CD4-positive, alpha-beta T cell treated with Interferon alpha-2 for 1 hour (primary cell): ENCODE measurements around the gene CENPT.

Experiments
- DNase-seq, 2 donors: peaks; one replicate each; pipeline ENCODE4 v3.0.0-alpha.2; 2020 to 2022

Gene CENPT

DNA sequence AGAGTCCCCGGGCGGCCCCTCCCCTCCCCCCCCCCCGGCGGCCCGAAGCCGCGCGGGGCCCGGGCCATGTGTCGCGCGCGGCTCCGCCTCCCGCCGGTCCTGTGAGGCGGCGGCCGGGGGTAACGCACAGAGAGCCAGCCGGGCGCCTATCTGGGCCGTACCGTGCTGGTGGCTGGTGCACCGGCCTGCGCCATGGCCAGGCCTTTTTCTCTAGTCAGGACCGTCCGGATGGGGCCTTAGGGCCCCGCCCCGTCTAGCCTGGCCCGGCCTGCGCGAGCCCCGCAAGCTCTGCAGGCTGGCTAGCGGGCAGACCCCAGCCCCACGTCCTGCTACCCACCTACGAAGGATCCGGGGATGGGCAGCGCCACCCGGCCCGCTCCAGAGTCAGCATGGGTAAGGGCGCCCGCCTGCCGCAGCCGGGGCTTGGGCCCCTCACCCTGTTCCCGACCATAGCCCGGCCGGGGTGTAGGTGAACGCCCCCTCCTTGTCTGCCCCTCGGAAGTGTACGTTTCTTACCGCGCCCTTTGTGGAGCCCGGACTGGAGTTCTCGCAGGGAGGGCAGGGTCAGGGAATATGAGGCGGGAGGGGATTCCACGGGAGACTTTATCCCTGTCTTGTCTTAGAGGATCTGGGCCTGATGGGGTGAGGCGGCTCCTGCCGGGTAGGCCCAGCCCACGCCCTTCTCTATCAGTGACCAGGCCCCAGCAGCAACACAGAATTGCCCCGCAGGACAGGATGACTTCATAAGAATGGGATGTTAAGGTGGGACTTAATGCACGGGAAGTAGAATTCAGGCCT lies at the start of gene CENPT:
Gene CENPT, minus strand, starts transcription at position 630 of the 798 bp plus-strand sequence. CDS start 13,834 bp downstream, outside the sequence.
- DNase-seq = no peak

DNA sequence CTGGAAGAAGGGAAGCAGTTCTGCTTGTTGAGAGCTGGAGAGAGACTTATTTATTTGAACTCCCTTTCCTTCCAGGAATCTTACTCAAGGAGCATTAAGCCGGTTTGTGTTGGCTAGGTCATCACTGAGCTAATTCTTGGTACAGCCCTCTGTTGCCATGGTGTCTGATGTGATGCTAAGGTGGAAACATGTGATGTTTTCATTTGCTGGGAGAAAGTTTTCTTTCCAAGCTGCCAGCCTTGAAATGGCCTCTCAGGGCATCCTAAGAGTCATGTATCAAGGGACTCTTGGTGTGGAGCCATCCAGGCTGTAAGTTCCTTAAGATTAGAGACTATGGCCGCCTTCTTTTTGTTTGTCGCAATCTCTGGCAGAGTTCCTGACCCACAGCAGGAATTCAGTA lies 49.7 kb upstream of the CENPT start:
- no peak for DNase-seq

GRCh38 chr16:67893743-67894399 lies 46.4 kb upstream of the CENPT start:
- peak in 1 of 2 donors; percentile 11 for DNase-seq

- peak; percentile 92 to 94 for DNase-seq
Measured at GRCh38 chr16:67892899-67893742, 45.6 kb upstream of the CENPT start, which contains the start of gene PSKH1. PSKH1 (plus strand) TSS chr16:67893254; CDS start chr16:67908750, 15,496 bp downstream.

GRCh38 chr16:67892375-67892774 lies 44.9 kb upstream of the CENPT start:
- DNase-seq = no peak

GRCh38 chr16:67888331-67888730 lies 40.8 kb upstream of the CENPT start:
- no peak for DNase-seq

GRCh38 chr16:67886387-67886786 lies 38.9 kb upstream of the CENPT start:
- DNase-seq = no peak

DNA sequence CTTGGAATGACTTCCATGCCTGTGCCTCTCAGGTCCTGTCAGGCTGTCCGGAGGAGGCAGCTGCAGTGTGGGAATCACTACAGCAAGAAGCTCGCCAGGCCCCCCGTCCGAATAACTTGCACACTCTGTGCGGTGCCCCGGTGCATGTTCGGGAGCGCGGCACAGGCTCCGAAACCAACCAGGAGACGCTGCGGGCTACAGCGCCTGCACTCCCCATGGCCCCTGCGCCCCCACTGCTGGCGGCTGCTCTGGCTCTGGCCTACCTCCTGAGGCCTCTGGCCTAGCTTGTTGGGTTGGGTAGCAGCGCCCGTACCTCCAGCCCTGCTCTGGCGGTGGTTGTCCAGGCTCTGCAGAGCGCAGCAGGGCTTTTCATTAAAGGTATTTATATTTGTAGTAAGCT lies 38.5 kb upstream of the CENPT start:
- no peak for DNase-seq

DNA sequence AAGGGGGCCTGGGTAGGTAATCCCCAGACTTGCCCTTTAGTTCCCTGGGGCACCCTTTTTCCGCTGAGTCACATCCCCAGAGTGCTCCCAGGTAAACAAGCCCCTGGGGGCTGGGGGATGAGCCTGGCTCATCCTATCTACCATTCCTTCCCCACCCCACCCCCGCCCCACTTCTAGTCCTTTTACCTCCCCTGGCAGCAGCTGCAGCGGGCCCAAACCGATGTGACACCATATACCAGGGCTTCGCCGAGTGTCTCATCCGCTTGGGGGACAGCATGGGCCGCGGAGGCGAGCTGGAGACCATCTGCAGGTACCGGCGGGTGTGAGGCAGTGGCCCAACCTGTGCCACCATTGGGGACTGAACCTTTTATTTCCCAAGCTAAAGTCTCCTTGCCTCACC lies 38.1 kb upstream of the CENPT start:
- DNase-seq = no peak

GRCh38 chr16:67884684-67885083 lies 37.2 kb upstream of the CENPT start, which contains the start of gene NRN1L:
NRN1L (plus strand) TSS chr16:67884885; CDS start chr16:67884904, 19 bp downstream.
- DNase-seq = no peak

DNA sequence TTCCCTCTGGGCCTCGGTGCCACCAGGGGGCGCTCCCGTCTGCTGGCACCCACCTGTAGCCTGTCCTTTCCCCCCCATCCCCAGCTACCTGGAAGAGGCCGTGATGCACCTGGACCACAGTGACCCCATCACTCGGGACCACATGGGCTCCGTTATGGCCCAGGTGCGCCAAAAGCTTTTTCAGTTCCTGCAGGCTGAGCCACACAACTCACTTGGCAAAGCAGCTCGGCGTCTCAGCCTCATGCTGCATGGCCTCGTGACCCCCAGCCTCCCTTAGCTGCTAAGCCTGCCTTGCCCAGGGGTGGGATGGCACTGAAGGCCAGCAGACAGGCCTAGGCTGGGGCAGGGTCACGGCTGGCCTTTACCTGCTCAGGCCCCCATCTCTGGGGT lies 36.4 kb upstream of the CENPT start:
- DNase-seq = peak; percentile 67 to 77

GRCh38 chr16:67883146-67883871 lies 35.8 kb upstream of the CENPT start:
- no peak for DNase-seq

DNA sequence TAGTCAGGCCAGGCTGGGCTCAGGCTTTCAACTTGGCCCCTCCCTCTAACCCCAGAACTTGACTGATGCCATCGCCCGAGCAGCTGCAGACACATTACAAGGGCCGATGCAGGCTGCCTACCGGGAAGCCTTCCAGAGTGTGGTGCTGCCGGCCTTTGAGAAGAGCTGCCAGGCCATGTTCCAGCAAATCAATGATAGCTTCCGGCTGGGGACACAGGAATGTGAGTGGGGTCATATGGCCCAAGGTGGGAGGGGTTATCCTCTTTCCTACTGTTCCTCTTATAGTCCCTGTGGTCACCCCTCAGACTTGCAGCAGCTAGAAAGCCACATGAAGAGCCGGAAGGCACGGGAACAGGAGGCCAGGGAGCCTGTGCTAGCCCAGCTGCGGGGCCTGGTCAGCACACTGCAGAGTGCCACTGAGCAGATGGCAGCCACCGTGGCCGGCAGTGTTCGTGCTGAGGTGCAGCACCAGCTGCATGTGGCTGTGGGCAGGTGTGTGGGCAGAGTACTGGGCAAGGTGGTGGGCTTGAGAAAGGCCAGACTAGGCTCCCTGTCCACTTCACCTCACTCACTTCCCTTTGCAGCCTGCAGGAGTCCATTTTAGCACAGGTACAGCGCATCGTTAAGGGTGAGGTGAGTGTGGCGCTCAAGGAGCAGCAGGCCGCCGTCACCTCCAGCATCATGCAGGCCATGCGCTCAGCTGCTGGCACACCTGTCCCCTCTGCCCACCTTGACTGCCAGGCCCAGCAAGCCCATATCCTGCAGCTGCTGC lies 35.1 kb upstream of the CENPT start:
- DNase-seq = no peak

GRCh38 chr16:67881621-67882161 lies 34.2 kb upstream of the CENPT start:
- no peak for DNase-seq

- DNase-seq = no peak
Measured at GRCh38 chr16:67880584-67880983, 33.1 kb upstream of the CENPT start.

GRCh38 chr16:67879936-67880335 lies 32.4 kb upstream of the CENPT start:
- DNase-seq = no peak

- no peak for DNase-seq
Measured at GRCh38 chr16:67879462-67879861, 32.0 kb upstream of the CENPT start.

DNA sequence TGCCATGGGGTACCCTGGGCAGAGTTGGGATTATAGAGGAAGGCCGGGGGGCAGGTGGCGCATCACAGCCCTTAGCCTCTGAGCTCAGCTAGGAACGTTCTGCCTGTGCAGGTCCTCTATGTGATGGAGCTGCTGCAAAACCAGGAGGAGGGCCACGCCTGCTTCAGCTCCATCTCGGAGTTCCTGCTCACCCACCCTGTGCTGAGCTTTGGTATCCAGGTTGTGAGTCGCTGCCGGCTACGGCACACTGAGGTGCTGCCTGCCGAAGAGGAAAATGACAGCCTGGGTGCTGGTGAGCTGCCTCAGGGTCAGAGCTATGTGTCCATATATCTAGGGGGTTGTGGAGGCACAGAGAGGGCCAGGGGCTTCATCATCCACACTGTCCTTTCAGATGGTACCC lies 31.4 kb upstream of the CENPT start:
- no peak for DNase-seq

DNA sequence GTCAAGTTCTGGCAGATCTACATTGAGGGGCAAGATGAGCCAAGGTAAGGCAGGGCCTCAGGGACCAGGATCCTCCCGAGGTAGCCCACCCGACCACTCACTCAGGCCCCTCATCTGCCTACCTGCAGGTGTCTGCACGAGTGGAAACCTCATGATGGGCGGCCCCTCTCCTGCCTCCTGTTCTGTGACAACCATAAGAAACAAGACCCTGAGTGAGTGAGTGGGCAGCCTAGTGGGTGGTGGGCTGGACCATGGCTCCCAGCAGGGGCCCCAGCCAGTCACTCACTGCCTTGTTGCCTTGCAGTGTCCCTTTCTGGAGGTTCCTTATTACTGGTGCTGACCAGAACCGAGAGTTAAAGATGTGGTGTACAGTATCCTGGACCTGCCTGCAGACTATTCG lies 30.7 kb upstream of the CENPT start:
- no peak for DNase-seq

DNA sequence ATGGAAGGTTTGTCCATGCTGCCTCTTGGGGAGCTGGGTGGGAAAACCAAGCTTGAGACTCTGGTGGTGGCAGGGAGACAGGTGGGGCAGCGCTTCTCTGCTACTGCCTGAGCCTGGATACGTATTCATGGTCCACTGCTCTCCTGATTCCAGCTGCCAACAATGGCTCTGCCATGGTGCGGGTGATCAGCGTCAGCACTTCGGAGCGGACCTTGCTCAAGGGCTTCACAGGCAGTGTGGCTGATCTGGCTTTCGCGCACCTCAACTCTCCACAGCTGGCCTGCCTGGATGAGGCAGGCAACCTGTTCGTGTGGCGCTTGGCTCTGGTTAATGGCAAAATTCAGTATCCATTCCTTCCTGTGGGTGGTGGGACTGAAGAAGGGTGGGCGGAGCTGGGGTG lies 29.6 kb upstream of the CENPT start:
- DNase-seq = no peak

DNA sequence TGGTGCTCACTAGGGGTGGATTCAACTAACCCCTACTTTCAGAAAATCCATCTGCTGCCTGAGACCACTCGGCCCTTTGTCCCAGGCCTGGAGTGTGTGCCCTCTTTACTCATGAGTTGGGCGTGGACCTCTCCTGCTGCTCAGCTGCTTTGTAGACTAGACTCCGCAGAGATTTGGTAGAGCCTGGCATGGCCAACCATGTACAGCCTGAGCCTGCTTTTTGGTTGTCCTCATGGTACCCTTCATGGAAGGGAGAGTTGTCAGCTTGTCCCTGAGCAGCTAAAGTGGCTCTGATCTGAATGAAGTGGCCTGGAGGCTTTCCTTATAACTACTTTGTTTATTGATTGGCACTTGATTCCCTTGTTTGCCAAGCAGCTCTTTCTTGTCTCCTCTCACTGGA lies 26.9 kb upstream of the CENPT start:
- DNase-seq = no peak
